ENCODE data around the gene LIMS2.

The LIMS2 gene

DNA sequence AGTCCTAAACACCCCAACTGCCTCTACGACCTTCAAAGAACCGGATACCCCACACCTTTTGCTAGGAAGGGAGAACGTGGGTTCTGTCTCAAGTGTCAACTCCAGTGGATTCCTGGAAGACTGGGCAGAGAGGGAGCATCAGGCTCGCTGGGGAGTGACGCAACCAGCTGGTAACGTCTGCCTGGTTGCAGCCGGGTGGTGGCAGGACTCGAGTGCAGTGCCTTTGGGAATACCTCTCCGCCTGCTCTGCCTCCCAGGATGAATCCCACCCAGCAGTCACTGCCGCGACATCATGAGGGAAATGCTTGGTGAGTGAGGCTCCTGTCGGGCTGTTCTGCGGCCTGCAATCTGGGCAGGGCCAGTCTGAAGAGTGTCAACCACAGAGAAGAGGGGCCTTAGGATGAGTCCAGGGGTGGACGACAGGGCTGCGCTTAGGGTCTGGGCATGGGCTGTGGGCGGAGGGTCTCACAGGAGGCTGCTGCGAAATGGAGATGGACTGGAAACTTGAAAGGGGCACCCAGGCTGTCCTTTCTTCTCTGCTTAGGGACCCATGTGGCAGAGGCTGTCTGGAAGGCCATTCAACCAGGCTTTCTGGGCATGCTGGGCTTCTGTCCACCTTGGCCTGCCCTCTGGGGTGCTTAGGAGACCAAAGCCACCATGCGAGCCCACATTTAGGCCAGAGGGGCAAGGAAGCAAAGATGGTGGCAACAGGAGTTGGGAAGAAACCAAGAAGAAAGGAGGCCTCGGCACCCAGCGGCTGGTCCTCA is 16.5 kb downstream of the LIMS2 start:
- DNase-seq (ENCODE audit: low read depth in 3 of 3) = no peak

DNA sequence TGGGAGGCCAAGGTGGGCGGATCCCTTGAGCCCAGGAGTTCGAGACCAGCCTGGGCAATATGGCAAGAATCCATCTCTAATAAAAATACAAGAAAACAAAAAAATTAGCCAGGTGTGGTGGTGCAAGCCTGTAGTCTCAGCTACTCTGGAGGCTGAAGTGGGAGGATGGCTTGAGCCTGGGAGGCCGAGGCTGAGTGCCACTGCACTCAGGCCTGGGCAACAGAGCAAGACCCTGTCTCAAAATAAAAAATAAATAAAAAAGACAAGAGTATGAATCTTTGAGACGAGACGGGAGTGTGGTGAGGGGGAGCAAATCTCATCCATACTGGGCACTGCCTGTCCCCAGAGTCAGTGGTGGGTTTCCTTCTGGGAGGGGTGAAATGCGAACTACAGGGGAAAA is 17.2 kb downstream of the LIMS2 start:
- DNase-seq (ENCODE audit: low read depth in 3 of 3) = no peak

DNA sequence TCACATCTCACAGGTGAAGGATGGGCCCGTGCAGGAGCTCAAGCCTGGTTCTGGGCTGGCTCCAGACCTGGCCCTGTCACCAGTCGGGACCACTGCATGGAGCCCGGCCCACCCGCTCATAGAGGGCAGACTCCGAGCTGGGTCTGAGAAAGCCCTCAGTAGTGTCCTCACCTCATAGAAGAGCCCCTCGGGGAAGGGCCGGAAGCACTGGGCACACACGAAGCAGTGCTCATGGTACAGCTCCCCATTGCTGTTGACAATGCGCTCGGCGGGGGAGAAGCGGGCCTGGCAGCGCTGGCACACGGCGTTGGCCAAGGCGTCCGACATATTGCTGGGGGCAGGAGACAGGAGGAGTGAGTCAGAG is 18.1 kb downstream of the LIMS2 start:
- no peak for DNase-seq (ENCODE audit: low read depth in 3 of 3)

DNA sequence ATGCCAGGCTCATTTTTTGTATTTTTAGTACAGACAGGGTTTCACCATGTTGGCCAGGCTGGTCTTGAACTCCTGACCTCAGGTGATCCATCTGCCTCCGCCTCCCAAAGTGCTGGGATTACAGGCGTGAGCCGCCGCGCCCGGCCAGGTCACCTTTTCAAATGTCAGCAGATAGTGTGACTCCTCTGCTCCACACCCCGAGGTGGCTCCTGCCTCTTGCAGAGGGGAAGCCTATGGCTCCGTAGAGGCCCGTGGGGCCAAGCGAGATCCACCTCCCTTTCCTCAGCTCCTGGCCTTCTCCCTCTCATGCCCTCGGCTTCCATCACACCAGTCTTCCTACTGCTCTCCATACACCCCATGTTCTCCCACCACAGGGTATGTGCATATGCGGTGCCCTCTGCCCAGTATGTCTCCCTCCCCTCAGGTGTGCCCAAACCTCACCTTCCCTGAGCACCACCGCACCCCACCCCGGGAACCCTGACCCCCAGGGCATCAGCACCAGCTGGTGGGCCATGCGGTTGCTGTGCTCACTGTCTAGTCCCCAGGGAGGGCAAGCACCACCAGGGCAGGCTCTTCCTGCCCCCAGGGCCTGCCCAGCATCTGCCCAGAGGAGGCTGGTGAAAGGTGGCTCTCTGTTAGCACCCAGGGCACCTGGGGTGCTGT is 18.6 kb downstream of the LIMS2 start:
- no peak for DNase-seq (ENCODE audit: low read depth in 3 of 3)

DNA sequence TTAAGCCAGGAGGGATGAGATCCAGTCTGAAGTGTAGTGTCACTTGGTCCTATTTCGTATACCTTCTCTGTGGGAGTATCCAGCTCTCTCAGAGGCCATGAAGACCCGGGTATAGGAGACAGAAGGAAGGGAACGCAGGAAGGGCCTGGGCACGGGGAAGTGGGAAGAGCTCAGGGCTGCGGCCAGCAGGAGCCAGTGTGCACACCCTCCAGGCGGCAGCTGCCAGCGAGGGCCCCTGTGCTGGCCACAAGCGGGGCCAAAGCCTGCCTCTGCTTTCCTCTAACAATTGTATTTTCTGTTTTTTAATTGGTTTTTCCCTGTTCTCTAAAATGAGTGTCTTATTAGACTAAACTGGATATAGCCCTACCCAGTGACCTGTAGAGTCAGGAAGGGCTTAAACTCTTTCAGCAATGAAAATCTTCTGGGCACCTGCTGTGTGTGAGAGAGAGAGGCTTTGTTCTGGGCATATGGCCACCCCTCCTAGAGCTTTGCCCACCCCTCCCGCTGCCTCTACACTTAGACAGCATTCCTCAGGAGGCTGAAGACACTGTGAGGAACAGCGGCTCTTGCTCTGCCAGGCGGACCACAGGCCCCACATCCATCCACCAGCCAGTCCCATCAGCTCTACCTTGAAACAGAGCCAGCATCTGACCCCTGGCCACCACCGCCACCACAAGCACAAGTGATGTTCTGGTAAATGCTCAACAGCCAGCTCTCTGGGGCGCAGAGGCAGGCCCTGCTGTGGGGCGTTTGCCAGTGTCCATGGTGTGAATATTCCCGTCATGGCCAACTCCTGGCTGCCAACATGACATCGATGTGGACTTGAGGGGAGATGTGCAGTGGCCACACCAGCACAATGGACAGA is 19.9 kb downstream of the LIMS2 start:
- no peak for DNase-seq (ENCODE audit: low read depth in 3 of 3)

DNA sequence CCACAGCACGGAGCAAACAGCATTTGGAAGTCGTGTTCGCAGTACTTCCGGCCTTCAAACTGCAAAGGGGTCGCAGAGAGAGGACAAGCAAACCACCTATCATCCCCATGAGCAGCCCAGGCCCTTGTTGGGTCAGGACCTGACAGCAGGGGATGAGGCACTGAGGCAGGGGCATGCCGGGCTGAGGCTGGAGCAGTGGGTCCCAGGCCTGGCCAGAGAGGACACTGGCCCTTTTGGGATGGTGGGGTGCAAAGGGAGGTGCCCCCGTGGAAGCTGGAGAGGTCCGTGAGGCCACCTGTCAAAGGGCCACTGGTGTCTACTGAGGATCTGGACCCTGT is 20.5 kb downstream of the LIMS2 start:
- DNase-seq (ENCODE audit: low read depth in 3 of 3) = no peak

DNA sequence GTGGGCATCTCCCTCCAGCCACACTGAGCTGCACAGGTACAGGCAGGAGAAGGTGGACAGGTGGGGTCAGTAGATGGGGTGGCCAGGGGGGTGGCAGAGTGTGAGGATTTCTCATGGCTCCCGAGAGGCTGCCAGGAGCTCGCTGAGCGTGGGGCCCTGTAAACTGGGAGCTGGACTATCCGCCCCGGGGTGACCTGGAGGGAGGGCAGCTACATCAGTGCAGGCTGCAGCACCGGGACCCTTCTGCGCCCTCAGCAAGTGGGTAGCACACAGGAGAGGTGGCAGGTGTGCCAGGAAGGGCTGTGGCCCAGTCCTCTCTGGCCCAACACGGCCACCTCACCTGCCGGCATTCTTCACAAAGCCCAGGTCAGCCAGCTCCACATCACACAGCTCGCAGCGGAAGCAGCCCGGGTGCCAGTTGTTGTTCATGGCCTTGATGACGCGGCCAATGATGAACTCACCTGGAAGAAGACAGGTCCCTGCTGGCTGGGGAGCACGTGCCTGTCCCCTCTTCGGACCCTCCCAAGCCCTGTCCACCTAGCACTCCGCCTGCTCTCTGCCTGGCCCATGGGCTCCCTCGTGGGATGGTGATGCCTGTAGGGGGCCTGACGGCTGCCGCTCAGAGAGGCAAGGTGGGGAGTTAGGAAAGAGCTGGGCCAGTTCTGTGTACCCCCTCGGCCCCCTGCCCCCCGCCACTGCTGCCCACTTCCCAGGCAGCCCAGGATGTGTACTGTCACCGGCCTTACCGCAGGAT is 21.1 kb downstream of the LIMS2 start:
- no peak for DNase-seq (ENCODE audit: low read depth in 3 of 3)

DNA sequence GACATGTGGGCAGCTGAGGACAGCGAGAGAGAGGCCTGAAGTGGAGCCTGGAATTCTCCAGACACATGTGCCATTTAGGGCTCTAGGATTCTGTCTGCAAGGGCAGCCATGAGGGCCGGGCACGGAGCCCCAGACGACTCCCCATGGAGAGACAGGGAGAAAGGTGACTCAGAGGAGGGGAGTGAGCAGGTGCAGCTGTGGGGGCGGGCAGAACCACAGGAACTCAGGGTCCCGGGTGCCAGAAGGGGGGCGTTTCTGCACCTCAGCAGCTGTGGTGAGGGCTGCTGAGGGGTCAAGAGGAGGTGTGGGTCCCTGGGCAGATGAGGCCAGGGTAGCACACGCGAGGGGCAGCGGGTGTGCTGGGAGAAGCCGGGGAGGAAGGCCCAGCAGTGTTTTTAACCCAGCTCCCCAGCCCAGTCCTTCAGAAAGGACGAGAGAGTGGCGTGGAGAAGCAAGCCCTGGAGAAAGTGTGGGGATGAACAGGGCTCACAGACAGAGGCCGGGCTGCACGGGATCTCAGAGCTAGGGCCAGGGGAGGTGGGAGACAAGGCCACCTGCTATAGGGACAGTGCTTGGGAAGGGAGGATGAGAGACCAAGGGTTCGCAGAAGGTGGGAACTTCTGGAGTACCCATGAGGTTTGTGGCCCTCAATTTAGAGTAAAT is 21.8 kb downstream of the LIMS2 start:
- no peak for DNase-seq (ENCODE audit: low read depth in 3 of 3)

DNA sequence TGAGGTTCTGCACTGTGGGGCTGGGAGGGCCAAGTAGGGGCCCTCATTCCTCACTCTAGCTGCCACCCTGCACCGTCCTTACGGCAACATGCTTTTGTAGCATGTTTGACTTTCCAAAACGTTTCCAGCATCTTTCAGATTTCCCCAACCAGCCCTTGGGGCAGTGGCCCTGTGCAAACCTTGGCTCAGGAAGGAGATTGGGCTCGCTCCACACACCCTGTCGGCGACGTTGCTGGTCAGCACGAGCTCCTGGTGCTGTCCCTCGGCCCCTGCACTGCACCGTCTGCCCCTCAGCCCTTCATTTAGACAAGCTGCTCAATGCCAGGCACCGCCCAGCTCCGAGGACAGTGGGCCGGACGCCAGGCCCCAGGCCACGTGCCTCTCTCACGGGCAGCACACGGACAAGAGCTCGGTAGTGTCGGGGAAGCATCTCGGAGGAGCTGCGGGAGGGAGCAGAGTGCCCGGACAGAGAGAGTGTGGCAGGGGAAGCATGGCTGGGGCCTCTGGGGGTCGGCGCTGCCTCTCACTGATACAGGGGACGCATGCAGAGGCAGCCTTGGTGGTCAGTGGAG is 22.5 kb downstream of the LIMS2 start:
- DNase-seq (ENCODE audit: low read depth in 3 of 3) = no peak

DNA sequence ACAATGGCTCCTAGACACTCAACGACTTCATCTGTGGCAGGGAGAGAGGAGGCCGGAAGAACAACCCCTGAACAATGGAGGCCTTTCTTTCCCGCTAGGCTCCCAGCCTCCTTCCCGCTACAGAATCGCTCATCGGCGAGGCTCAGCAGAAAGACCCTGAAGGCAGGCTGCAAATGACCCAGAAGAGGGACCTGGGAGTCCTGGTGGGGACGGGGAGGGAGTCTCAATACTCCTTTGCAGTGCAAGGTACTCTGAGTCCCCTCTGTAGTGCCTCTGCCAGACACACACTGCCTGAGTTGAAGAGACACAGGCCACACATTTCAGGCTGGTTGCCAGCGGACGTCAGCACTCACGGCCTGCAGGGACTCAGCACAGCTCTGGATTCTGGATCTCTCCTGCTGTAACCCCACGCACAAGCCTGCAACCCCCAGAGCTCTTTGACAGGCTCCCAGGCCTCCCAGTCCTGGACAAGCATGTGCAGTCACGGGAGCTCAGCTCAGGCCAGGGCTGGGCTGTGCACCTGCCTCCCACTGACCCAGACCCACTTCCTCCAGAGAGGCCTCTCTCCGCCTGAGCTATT is 23.3 kb downstream of the LIMS2 start:
- no peak for DNase-seq (ENCODE audit: low read depth in 3 of 3)

DNA sequence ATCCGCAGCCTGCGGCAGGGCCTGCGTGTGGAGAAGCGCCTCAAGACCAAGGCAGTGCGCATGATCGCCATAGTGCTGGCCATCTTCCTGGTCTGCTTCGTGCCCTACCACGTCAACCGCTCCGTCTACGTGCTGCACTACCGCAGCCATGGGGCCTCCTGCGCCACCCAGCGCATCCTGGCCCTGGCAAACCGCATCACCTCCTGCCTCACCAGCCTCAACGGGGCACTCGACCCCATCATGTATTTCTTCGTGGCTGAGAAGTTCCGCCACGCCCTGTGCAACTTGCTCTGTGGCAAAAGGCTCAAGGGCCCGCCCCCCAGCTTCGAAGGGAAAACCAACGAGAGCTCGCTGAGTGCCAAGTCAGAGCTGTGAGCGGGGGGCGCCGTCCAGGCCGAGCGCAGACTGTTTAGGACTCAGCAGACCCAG is 23.9 kb downstream of the LIMS2 start:
- DNase-seq (ENCODE audit: low read depth in 3 of 3) = no peak

DNA sequence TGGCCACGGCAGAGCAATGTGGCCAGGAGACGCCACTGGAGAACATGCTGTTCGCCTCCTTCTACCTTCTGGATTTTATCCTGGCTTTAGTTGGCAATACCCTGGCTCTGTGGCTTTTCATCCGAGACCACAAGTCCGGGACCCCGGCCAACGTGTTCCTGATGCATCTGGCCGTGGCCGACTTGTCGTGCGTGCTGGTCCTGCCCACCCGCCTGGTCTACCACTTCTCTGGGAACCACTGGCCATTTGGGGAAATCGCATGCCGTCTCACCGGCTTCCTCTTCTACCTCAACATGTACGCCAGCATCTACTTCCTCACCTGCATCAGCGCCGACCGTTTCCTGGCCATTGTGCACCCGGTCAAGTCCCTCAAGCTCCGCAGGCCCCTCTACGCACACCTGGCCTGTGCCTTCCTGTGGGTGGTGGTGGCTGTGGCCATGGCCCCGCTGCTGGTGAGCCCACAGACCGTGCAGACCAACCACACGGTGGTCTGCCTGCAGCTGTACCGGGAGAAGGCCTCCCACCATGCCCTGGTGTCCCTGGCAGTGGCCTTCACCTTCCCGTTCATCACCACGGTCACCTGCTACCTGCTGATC is 24.4 kb downstream of the LIMS2 start:
- no peak for DNase-seq (ENCODE audit: low read depth in 3 of 3)

DNA sequence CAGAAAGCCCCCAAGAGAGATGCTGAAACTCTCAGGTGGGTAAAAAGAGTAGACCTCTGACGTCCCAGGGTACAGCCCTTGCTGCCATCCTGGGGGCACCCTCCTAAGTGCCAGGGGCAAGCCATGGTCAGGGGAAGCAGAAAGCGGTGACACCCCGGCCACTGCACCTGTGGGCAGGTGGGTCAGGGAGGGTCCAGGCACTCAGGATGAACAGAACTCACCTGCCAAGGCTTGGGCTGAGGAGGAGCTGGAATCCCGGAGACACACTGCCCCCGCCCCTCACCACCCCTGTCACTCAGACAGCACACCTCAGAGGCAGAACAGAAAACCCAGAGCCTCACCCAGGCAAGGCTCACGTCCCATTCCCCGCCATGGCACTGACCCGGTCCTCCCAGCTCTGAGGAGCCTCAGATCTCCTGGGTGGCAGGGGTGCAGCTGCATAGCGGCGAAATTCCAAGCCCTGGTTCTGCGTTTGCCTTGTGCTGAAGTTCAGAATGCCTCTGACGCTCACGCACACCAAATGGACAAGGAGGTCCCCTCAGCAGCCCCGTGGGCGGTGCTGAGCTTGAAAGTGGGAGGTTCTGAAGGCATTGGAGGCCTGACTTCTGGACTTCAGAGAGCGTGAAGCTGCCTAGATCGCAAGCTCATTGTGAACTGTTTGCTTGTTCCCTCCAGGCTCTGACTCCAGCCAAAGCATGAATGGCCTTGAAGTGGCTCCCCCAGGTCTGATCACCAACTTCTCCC is 25.1 kb downstream of the LIMS2 start:
- no peak for DNase-seq (ENCODE audit: low read depth in 3 of 3)

DNA sequence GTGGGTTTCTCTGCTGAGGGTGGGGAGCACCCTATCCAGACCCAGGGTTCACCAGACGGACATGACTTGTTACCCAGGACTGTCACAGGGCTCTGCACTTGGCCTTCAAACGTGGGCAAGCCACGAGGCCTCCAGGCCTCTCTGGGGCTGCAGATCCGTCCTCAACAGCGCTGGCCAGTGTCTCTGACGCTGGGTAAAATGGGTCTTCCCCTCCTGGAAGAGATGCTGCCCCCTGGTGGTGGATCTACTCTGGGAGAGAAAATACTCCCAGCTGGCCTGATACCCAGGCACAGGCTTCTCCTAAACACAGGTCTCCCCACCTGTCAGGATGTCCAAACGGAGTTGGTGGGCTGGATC is 25.7 kb downstream of the LIMS2 start:
- DNase-seq (ENCODE audit: low read depth in 3 of 3) = peak; percentile 57 to 85 (median 76)

DNA sequence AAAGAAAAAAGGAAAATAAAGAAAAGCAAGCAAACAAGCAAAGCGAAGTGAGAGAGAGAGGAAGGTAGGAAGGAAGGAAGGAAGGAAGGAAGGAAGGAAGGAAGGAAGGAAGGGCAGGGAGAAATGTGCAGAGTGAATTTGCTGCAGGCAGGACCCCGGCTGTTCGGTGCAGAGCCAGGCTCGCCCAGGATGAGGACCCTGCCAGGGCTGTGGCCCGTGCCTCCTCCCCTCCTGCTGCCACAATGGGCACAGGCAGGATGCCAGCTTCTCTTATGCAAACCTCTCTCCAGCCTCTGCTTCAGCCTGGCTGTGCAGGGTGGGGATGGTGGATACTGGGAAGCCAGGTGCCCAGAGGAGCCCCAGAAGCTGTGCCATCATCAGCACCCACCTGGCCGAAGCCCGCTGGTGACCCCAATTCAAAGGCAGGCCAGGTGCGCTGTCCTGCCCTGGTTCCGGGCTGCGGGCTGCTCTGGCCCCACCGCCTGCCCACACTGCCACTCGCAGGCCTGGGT is 26.2 kb downstream of the LIMS2 start:
- DNase-seq (ENCODE audit: low read depth in 3 of 3) = no peak

DNA sequence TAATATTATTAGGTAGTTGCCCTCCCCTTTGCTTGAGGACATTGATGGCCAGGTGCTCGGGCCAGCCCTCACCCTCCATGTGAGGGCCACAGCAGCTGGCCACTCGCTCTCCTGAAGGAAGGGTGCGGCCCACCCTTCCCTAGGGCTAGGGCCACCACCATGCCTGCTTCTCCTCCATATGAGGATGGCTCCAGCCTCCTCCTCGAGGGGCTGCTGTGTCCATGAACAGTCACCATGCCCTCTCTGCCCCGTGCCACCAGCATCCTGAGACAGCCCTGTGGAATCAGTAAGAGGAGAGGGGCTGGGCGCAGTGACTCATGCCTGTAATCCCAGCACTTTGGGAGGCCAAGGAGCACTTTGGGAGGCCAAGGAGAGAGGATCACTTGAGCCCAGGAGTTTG is 27.0 kb downstream of the LIMS2 start:
- no peak for DNase-seq (ENCODE audit: low read depth in 3 of 3)

DNA sequence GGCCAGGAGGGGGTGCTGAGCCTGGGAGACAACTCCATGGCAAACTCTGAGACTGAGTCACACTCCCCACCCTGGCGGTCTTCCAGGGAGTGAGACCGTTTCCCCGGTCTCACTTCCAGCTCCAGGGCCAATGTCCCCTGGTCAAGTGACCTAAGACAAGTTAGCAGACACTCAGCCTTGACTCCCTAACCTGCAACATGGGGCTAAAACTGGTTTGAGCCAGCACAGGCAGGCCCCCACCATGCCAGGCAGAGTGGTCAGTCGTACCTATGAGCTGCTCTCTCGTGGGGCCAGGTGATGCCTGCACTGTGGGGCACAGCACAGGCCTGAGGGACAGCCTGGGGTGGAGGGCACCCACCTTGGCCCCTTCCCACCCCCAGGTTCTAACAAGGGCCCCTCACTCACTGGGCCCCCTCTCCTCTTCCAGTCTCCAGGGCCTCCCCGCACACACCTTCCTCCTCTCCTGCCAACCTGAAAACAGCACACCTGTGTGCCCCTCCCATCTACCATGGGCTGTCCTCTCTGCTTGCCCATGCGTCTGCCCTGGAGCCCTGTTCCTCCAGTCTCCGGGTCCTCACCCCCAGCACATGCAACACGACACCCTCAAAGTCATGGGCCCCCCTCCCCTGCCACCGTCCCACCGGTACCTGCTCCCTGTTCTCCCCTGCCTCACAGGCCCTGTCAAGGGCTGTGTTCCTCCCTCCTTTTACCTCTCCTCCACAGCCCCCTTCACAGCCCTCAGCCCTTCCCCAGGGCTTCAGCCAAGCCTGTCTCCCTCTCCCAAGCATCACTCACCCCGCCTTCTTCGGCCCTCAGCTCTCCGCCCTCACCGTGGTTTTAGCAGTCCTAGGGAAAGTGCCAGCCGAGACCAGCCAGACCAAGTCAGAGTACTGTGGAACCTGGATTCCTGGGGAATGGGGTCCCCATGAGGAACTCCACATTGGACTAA is 27.8 kb downstream of the LIMS2 start:
- DNase-seq (ENCODE audit: low read depth in 3 of 3) = no peak

DNA sequence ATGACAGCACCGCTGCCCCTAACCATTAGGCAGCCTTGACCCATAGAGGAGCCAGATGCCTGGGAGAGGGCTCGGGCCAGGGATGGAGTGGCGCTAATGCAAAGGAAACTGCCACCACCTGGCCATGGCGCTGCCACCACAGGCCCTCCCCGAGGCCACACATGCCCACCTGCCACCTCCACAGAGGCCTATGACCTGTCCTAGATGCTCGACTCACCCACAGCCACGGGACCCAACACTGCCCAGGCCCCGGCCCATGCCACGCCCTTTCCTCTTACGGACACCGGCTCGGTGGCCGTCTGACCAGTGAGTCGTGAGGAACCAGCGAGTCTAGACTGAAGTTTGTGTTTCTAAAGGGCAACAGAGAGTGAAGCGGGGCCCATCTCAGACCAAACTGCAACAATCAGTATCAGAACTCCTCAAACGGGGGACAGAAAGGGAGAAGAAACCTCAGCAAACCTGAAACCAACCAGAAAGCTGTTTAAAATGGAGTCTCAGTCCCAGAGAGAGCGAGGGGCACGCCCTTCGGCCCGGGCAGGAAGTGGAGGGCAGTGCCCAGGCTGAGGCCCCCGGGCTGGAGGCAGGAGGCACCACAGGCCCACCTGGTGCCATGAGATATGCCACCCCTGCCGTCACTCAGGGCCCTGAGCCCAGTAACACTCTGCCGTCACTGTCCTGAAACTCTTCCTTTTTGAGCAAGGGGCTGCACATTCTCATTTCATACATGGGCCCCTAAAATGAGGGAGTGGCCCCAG is 28.7 kb downstream of the LIMS2 start:
- DNase-seq (ENCODE audit: low read depth in 3 of 3) = no peak
